HG03039 (cell line): ENCODE measurements around the gene PLAGL1.
A peak's percentile ranks its signal among the peaks of the same experiment; 100 is the strongest.
"Not testable (repeated sequence)": the region's sequence is repeated elsewhere in the genome, so short reads cannot be mapped to it uniquely, and the experiment has no call there.

Source experiments
- ATAC-seq: cut with Tn5 transposase; IDR thresholded peaks from one replicate; pipeline ENCODE4 v1.9.1; 2021; ENCODE audit warnings: mild to moderate bottlenecking, moderate library complexity; ENCODE audit not compliant: unreplicated experiment

The PLAGL1 gene

GRCh38 chr6:144012534-144012933 is 4.5 kb upstream of the PLAGL1 start:
- no peak for ATAC-seq

- not testable (repeated sequence) for ATAC-seq
Measured at GRCh38 chr6:144009628-144010027, 1.6 kb upstream of the PLAGL1 start.

GRCh38 chr6:144008846-144009245 is 787 bp upstream of the PLAGL1 start:
- ATAC-seq: no peak

- ATAC-seq: peak; percentile 18
Measured at GRCh38 chr6:144007478-144008119, 460 bp downstream of the PLAGL1 start.

DNA sequence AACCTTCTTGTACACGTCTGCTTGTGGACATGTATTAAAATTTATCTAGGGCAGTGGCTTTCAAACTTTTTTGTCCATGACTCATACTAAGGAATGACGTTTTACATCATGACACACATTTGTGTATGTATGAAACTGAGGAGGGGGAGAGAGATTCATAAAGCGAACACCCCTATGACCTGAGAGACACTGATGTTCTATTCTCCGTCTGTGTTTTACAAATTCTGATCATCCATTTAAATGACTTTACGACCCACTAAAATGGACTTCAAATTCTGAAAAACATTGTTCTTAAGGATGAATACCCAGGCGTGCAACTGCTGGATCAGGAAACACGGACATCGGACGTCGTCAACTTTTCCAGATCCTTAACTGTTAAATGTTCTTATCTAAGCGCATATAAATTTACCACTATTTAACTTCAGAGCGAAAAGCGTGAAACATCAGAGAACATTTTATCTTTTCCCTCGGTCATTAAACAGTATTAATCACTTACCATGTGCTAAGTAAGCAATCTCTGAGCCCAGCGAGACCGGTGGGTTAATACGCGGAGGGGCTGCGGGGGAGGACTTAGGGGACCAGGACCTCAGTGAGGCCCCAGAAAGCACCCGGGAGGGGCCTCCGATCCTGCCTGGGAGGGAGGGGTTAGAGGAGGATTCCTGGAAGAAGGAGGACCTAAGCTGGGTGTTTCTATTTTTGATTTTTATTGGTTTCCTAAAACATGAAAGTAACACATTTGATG is 1.2 kb downstream of the PLAGL1 start:
- ATAC-seq: no peak

GRCh38 chr6:143999406-143999805 is 8.7 kb downstream of the PLAGL1 start:
- ATAC-seq: no peak

DNA sequence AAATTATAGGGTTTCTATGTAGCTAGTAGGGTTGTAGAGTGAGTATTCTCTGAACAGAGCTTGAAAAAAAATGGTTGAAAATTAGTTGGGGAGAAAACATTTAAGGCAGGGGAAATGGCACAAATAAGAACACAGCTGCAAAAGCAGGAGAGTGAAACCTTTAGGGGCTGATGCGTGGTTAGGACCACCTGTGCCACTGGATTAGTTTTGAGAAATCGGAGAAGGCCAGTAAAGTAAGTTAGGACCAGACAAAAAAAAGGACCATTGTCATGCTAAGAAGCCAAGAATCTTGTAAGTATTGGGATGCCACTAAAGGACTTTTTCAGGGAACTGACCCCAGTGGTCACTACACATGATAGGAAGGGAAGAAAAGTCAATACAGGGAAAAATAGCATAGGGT is 9.4 kb downstream of the PLAGL1 start:
- no peak for ATAC-seq

GRCh38 chr6:143993965-143994646 is 14.0 kb downstream of the PLAGL1 start:
- no peak for ATAC-seq

DNA sequence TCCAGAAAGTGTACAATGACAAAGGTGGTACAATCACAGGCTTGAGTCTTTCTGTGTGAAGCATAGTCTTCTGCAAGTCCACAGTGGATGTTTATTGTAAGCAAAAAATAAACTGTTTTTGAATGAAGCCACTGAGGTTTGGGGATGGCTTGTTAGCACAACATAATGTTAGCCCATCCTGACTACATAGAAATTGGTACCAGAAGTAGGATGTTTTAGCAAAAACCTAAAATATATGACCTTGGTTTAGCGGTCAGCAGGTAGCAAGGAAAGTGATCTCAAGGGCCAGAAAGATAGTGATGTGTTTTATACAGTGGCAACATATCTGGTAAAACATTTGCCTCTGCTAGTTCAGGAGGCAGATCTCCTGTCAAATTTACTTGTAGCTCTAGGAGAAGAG is 15.8 kb downstream of the PLAGL1 start:
- no peak for ATAC-seq

DNA sequence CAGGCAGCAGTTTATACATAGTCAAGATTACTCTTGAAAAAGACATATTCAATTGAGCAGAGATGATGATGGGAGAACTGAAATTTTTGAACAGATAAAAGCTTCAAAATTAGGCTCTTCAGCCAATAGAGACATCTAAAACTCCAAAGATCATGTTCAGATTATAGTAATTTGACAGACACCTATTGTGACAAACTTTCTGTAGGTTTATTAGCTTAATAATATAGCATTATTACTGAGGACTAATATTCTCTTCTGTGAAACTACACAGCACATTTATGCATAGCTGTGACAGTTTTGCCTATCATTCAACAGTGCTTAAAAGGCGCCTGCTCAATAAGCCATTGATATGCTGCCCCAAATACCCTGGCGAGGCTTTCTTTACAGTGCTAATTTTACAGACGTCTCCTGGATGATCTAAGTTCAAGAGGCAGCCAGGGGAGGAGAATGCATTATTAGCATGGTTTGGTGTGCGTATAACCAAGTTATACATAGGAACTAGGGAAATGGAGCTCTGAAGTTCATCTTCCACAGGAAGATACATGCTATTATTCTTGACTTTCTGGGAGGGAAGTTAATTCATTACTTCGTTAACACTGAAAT is 21.5 kb downstream of the PLAGL1 start:
- ATAC-seq: no peak

- ATAC-seq: no peak
Measured at GRCh38 chr6:143984666-143985065, 23.4 kb downstream of the PLAGL1 start.

DNA sequence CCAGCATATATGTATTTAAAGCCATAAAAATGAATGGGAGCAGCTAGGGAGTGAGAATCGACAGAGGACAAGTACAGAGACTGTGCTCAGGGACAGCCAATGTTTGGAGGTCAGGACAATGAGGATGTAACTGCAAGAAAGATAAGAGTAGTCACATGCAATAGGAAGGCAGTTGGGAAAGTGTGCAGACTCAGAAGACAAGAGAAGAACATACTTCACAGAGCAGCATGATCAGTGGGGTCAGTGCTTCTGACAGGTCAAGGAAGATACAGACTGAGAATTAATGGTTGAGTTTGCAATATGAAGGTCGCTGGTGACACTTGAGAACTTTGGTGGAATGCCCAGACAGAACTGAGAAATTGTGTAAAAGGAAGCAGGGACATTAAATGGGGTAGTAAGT is 25.1 kb downstream of the PLAGL1 start:
- no peak for ATAC-seq

DNA sequence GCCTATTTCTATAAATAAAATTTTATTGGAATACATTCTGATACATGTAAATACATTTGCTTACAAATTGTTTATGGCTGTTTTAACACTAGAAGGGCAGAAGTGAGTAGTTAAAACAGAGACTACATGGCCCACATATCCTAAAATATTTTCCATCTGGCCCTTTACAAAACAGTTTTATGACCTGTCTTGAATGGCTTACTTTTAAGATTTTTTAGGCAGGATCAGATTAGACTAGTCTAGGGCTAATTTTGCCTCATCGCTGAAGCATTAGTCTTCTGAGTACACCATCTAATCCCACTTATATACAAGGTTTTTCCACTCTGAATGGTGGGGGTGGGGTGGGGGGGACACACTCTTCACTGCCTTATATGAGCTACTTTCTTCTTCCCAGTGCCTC is 27.1 kb downstream of the PLAGL1 start:
- no peak for ATAC-seq

DNA sequence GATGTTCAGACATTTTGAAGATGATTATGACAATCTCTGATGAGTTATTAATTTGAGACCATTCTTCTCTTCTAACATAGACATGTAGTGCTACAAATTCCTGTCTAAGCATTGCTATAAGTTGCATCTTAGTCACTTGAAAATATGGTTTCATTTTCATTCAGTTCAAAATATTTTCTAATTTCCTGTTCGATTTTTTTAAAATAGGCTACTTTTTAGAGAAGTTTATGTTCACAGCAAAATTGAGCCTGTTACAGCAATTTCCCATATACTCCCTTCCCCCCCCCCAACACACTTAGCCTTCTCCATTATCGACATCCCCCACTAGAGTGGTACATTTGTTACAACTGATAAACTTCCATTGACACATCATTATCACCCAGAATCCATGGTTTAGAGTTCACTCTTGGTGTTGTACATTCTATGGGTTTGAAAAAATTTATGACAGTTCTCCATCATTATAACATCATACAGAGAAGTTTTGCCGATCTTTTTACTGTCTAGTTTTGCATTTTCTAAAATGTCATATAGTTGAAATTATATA is 31.2 kb downstream of the PLAGL1 start:
- ATAC-seq: no peak

GRCh38 chr6:143974089-143974488 is 34.0 kb downstream of the PLAGL1 start:
- ATAC-seq: no peak

- no peak for ATAC-seq
Measured at GRCh38 chr6:143973097-143973966, 34.7 kb downstream of the PLAGL1 start.

DNA sequence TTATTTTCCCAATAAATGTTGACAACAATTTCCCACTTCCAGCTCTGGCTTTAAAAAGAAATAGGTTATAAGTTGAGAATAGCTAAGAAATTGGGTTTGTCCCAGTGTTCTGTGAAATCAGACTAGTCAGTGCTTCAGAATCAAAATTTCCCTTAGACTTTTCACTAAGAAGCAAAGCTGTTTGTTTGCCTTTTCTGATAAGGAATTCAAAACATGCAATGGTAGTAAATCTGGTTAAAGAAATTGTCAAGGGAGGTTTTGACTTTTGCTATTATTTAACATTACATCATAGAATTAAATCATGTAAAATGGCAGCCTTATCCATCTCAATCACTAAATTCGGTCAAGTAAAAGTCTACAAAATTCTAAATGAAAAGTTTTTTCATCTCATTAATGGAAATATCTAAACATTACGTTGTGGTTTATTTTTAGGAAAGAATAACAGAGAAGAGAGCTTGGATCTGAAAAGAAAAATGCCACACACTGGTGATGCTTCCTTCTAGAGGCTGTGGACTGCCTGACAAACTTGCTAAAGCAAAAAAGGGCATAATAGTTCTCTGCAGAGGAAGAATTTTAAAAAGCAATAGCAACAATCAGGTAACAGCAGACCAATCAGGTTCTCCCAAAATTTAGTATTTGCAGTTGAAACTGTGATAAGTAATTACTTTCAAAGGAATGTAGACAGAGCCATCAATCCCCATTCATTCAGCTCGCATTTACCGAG is 36.4 kb downstream of the PLAGL1 start:
- no peak for ATAC-seq

- no peak for ATAC-seq
Measured at GRCh38 chr6:143970456-143971218, 37.4 kb downstream of the PLAGL1 start.

DNA sequence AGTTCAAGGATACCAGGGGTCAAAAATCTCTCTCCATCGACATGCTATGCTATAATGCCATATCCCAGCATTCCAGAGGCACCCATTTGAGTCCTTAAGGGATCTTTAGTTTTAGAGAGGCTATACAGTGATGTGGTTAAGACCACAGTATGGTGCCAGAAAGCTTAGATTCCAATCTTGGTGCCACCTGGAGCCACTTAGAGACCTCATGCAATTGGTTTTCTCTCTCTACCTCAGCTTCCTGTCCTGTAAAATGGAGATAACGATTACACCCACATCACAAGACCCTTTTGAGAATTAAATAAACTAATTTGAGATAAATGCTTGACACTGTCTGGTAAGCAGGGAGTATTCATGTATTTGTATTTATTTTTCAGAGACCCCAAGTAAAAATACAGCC is 39.0 kb downstream of the PLAGL1 start:
- no peak for ATAC-seq
